DOHH2 (cell line): Measurements from ENCODE around the gene PPP1R1B.

ENCODE experiments used
- H3F3A ChIP-seq: fragments of 200-600 bp; sonication (generic), shearing (Covaris generic); 2 replicates; pipeline ENCODE4 v1.6.0; 2016; ENCODE audit warnings: antibody characterized with exemption, mild to moderate bottlenecking; ENCODE audit not compliant: control insufficient read depth, insufficient read depth
- H3K27ac ChIP-seq: fragments of 200-600 bp; sonication (generic); 2 replicates; pipeline ENCODE4 v1.5.1; 2014; ENCODE audit warnings: low read depth, mild to moderate bottlenecking, low read length, moderate library complexity
- H3K27me3 ChIP-seq: fragments of 200-600 bp; sonication (generic); 2 replicates; pipeline ENCODE4 v1.6.1; 2014; ENCODE audit warnings: mild to moderate bottlenecking, low read length, mixed read lengths; ENCODE audit not compliant: control insufficient read depth
- H3K36me3 ChIP-seq: fragments of 200-600 bp; sonication (generic); 2 replicates; pipeline ENCODE4 v1.6.1; 2014; ENCODE audit warnings: mild to moderate bottlenecking, low read length, moderate library complexity, mixed read lengths; ENCODE audit not compliant: control insufficient read depth
- H3K4me1 ChIP-seq: fragments of 200-600 bp; sonication (generic); 2 replicates; pipeline ENCODE4 v1.6.1; 2014; ENCODE audit warnings: mild to moderate bottlenecking, low read length, mixed read lengths; ENCODE audit not compliant: control insufficient read depth
- H3K4me2 ChIP-seq: fragments of 200-600 bp; sonication (generic); 2 replicates; pipeline ENCODE4 v1.6.0; 2014; ENCODE audit warnings: mild to moderate bottlenecking, low read length, moderate library complexity
- H3K4me3 ChIP-seq: fragments of 200-600 bp; sonication (generic); 2 replicates; pipeline ENCODE4 v1.5.1; 2014; ENCODE audit warnings: mild to moderate bottlenecking, low read length, mixed read lengths
- H3K79me2 ChIP-seq: fragments of 200-600 bp; sonication (generic); 2 replicates; pipeline ENCODE4 v1.6.1; 2014; ENCODE audit warnings: mild to moderate bottlenecking, low read length, mixed read lengths; ENCODE audit not compliant: control insufficient read depth
- H3K9me2 ChIP-seq: fragments of 200-600 bp; sonication (generic); replicated peaks from 2 replicates; pipeline ENCODE4 v1.6.1; 2014; ENCODE audit warnings: mild to moderate bottlenecking, low read length, mixed read lengths; ENCODE audit not compliant: control insufficient read depth
- H3K9me3 ChIP-seq: fragments of 200-600 bp; sonication (generic); 2 replicates; pipeline ENCODE4 v1.6.1; 2014; ENCODE audit warnings: antibody characterized with exemption, low read length, mixed read lengths; ENCODE audit not compliant: control insufficient read depth, insufficient read depth
- H4K20me1 ChIP-seq: fragments of 200-600 bp; sonication (generic); 2 replicates; pipeline ENCODE4 v1.6.0; 2014; ENCODE audit warnings: low read depth, mild to moderate bottlenecking, antibody characterized with exemption, low read length, moderate library complexity; ENCODE audit not compliant: control insufficient read depth, insufficient read depth
- CTCF ChIP-seq: fragments of 200-600 bp; sonication (generic); IDR thresholded peaks from one replicate; pipeline ENCODE4 v1.5.1; 2014; ENCODE audit warnings: antibody characterized with exemption, mild to moderate bottlenecking, low read depth, low read length; ENCODE audit not compliant: poor library complexity, severe bottlenecking
- EZH2phosphoT487 ChIP-seq: fragments of 200-600 bp; sonication (generic); IDR thresholded peaks from 2 replicates; pipeline ENCODE4 v1.6.1; 2017; ENCODE audit warnings: borderline replicate concordance, mild to moderate bottlenecking, antibody characterized with exemption, low read length, moderate library complexity, mixed read lengths

PPP1R1B gene

GRCh38 chr17:39677072-39677471 is 50.3 kb downstream of the PPP1R1B start:
- no peak for TF ChIP-seq CTCF
- no peak for TF ChIP-seq EZH2phosphoT487
- Histone ChIP-seq H3F3A (peaks cover 2% of the 10 kb centered on the region; the same call in 1 of the 2 replicates), H3K9me3 (no peaks in the 10 kb centered on the region), H3K79me2 (no peaks in the 10 kb centered on the region), H4K20me1 (no peaks in the 10 kb centered on the region), H3K36me3 (no peaks in the 10 kb centered on the region), H3K27ac (no peak overlapping the region), H3K4me1 (peaks cover 77% of the 10 kb centered on the region), H3K9me2 (no peaks in the 10 kb centered on the region), H3K4me2 (peak overlapping the region; percentile 46; the same call in 1 of the 2 replicates), H3K4me3 (no peak overlapping the region), H3K27me3 (0 out of 2 replicates have a peak, but pooled peaks cover under 1% of the 10 kb centered on the region)

- Histone ChIP-seq H3K4me1 (peaks cover 76% of the 10 kb centered on the region), H3K27ac (no peak overlapping the region), H3K27me3 (no peaks in the 10 kb centered on the region), H4K20me1 (no peaks in the 10 kb centered on the region), H3K4me3 (no peak overlapping the region), H3K9me3 (no peaks in the 10 kb centered on the region), H3K36me3 (no peaks in the 10 kb centered on the region), H3K9me2 (no peaks in the 10 kb centered on the region), H3F3A (peaks cover 2% of the 10 kb centered on the region; the same call in 1 of the 2 replicates), H3K4me2 (no peak overlapping the region; the same call in 1 of the 2 replicates), H3K79me2 (no peaks in the 10 kb centered on the region)
- TF ChIP-seq EZH2phosphoT487 (no peak), CTCF (no peak)
Observed at GRCh38 chr17:39677542-39678339, 51.0 kb downstream of the PPP1R1B start.

DNA sequence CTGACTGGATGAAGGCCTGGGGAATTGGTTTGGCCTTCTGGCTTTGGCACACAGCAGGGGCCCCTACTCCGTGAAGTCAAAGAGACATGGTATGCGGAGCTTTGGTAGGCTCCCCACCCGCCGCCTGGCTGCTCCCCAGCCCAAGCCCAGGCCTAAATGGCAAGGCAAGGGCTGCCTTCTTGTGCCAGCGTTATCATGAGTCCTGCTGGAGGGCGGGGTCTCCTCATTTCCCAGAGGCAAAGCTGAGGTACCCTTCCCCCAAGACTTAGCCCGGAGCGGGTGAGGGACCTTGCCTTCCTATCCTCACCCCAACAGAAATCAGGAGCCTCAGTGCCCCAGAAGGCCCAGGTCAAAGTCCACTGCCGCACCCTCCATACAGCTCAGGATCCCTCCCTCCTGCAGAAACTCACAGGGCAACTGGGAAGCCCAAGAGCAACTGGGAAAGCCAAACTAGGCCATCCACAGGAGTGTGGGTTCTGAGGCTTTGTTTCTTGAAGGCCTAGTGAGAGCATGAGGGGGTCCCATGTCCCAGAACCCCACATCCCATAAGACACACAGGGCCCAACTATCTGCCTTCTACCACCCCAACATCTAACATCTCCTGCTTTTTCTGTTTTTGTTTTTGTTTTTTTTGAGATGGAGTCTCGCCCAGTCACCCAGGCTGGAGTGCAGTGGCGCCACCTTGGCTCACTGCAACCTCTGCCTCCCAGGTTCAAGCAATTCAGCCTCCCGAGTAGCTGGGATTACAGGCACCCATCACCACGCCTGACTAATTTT is 51.8 kb downstream of the PPP1R1B start:
- H3F3A ChIP-seq, result peaks cover 2% of the 10 kb centered on the region; the same call in 1 of the 2 replicates
- H3K79me2 ChIP-seq, result no peaks in the 10 kb centered on the region
- no peaks in the 10 kb centered on the region for H3K36me3 ChIP-seq
- no peaks in the 10 kb centered on the region for H3K9me3 ChIP-seq
- H3K4me2 ChIP-seq, result 0 out of 2 replicates have a peak overlapping the region, but pooled peaks have one; percentile 54
- H3K27ac ChIP-seq, result peak overlapping the region; percentile 38; the same call in 1 of the 2 replicates
- H3K4me3 ChIP-seq, result no peak overlapping the region
- H3K9me2 ChIP-seq, result no peaks in the 10 kb centered on the region
- H3K27me3 ChIP-seq, result no peaks in the 10 kb centered on the region
- no peaks in the 10 kb centered on the region for H4K20me1 ChIP-seq
- TF ChIP-seq EZH2phosphoT487 (no peak), CTCF (no peak)
- peaks cover 76% of the 10 kb centered on the region for H3K4me1 ChIP-seq
